Airway epithelial cell (primary cell): ENCODE data around the gene GOLGA8S. TPM values are rescaled to one million over a fixed set of nuclear protein-coding genes. Genes with fewer than 3 reads are reported as not detected.

Experiments
- total RNA-seq: library from RNA; depleted of rRNA; stranded (reverse); fragments of >200 nt; gene quantifications from 2 replicates; pipeline ENCODE4 v1.2.3, GENCODE V29; 2015

Gene GOLGA8S
- not detected in 2 replicates for total RNA-seq

GRCh38 chr15:23354448-23354847 is at the start of gene GOLGA8S:
Gene GOLGA8S (plus strand): TSS chr15:23354748. CDS start chr15:23354810, 62 bp downstream.

GRCh38 chr15:23334096-23334495 is 20.5 kb upstream of the GOLGA8S start, which contains the start of gene GOLGA6L26:
Gene GOLGA6L26 (minus strand): TSS chr15:23334196. CDS start chr15:23334135, 61 bp downstream.

Other genes with a start within 250 kb of the GOLGA8S start
- not detected in 2 replicates for gene GOLGA6L1, start 217.9 kb upstream of the GOLGA8S start, total RNA-seq
- not detected in 2 replicates for gene GOLGA6L26, start 20.6 kb upstream of the GOLGA8S start, total RNA-seq
- not detected in 2 replicates for gene GOLGA6L2, start 92.5 kb downstream of the GOLGA8S start, total RNA-seq
- 0.07 and 0.14 TPM in 2 replicates for gene MKRN3, start 210.9 kb downstream of the GOLGA8S start, total RNA-seq